Measurements from ENCODE around the gene TGFBRAP1. TPM values are rescaled to one million over a fixed set of nuclear protein-coding genes. Genes with fewer than 3 reads are reported as not detected.

Gene TGFBRAP1
- total and polyA plus RNA-seq, 9 of the 15 experiments (the other 6 are each of a cell fraction or from before 2014, with no cell fraction given): 3.7 to 18.0 (median 11.0) TPM

DNA sequence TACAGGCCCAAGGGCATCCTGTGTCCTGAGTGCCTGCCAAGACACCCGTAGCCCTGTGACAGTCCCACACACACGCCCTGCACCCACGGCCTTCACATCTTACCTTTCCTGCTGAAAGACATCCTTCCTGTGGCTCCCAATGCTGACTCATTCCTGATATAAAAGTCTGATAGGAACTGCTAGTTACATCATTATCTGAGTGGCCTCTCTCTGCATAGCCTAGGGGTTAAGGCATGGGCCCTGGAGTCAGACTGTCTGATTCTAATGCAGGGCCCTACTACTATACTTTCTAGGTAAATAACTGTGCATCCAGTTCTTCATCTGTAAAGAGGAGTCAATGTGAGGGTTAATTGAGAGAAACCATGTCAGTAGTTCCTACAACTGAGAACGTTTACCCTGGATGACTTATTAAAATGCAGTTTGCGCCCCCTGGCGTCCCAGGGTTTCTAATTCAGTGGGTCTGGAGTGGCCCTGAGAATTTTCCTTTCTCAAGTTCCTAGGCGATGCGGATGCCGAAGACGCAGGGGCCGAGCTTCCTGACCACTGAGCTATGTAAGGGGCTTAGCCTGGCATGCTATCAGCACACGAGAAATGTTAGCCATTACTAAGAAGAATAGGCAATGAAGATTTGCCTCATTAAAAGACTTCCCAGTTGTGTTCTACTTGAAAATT lies 94.0 kb downstream of the TGFBRAP1 start (continued):
- TF ChIP-seq, protein P1, sequence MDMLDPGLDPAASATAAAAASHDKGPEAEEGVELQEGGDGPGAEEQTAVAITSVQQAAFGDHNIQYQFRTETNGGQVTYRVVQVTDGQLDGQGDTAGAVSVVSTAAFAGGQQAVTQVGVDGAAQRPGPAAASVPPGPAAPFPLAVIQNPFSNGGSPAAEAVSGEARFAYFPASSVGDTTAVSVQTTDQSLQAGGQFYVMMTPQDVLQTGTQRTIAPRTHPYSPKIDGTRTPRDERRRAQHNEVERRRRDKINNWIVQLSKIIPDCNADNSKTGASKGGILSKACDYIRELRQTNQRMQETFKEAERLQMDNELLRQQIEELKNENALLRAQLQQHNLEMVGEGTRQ (CRISPR knock-in tag; IDR thresholded peaks at IDR 0.05): no peak
- TF ChIP-seq ZNF217 (CRISPR knock-in tag; IDR thresholded peaks at IDR 0.05): no peak
- TF ChIP-seq CCNT2 (IDR thresholded peaks at IDR 0.05; ENCODE audit: borderline replicate concordance, extremely low read depth, insufficient read length, low read depth, low read length): no peak
- TF ChIP-seq JUNB (CRISPR knock-in tag; conservative IDR thresholded peaks at IDR 0.05): no peak
- TF ChIP-seq, protein P2, sequence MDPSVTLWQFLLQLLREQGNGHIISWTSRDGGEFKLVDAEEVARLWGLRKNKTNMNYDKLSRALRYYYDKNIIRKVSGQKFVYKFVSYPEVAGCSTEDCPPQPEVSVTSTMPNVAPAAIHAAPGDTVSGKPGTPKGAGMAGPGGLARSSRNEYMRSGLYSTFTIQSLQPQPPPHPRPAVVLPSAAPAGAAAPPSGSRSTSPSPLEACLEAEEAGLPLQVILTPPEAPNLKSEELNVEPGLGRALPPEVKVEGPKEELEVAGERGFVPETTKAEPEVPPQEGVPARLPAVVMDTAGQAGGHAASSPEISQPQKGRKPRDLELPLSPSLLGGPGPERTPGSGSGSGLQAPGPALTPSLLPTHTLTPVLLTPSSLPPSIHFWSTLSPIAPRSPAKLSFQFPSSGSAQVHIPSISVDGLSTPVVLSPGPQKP (CRISPR knock-in tag; IDR thresholded peaks at IDR 0.05): no peak
- TF ChIP-seq FOSL1 (tag; conservative IDR thresholded peaks at IDR 0.05): peak; percentile 87
- no peak for TF ChIP-seq MAZ (CRISPR knock-in tag; conservative IDR thresholded peaks at IDR 0.05 in 1 of 2, IDR thresholded peaks at IDR 0.05 in 1 of 2)
- TF ChIP-seq, protein P3, sequence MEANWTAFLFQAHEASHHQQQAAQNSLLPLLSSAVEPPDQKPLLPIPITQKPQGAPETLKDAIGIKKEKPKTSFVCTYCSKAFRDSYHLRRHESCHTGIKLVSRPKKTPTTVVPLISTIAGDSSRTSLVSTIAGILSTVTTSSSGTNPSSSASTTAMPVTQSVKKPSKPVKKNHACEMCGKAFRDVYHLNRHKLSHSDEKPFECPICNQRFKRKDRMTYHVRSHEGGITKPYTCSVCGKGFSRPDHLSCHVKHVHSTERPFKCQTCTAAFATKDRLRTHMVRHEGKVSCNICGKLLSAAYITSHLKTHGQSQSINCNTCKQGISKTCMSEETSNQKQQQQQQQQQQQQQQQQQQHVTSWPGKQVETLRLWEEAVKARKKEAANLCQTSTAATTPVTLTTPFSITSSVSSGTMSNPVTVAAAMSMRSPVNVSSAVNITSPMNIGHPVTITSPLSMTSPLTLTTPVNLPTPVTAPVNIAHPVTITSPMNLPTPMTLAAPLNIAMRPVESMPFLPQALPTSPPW (CRISPR knock-in tag; IDR thresholded peaks at IDR 0.05): no peak
- TF ChIP-seq ZNF57 (CRISPR knock-in tag; IDR thresholded peaks at IDR 0.05): no peak
- TF ChIP-seq ZNF263 (CRISPR knock-in tag; IDR thresholded peaks at IDR 0.05; ENCODE audit: borderline replicate concordance): no peak
- TF ChIP-seq NFIC (IDR thresholded peaks at IDR 0.05): no peak
- no peak for TF ChIP-seq CHD4 (IDR thresholded peaks at IDR 0.05; ENCODE audit: insufficient read depth, insufficient replicate concordance, low read depth, low read length, poor library complexity, severe bottlenecking)
- peak; percentile 56 for TF ChIP-seq ARID1B (IDR thresholded peaks at IDR 0.05)
- no peak for TF ChIP-seq SRSF7 (optimal IDR thresholded peaks at IDR 0.05; ENCODE audit: low read depth, low read length)
- no peak for TF ChIP-seq PTBP1 (IDR thresholded peaks at IDR 0.05; ENCODE audit: low read depth, low read length)
- no peak for TF ChIP-seq ZNF3 (CRISPR knock-in tag; IDR thresholded peaks at IDR 0.05)
- peak; percentile 59 for TF ChIP-seq ETV1 (tag; conservative IDR thresholded peaks at IDR 0.05; ENCODE audit: low read depth)
- TF ChIP-seq TCF7 (IDR thresholded peaks at IDR 0.05; ENCODE audit: borderline replicate concordance): no peak
- TF ChIP-seq SMAD4 (CRISPR knock-in tag; conservative IDR thresholded peaks at IDR 0.05): no peak
- no peak for TF ChIP-seq SETDB1 (IDR thresholded peaks at IDR 0.05; ENCODE audit: low read length)
- TF ChIP-seq ERF (CRISPR knock-in tag; IDR thresholded peaks at IDR 0.05): no peak
- TF ChIP-seq FOXA3 (CRISPR knock-in tag; conservative IDR thresholded peaks at IDR 0.05 in 1 of 2, IDR thresholded peaks at IDR 0.05 in 1 of 2): no peak
- no peak for TF ChIP-seq BCL6 (CRISPR knock-in tag; IDR thresholded peaks at IDR 0.05)
- TF ChIP-seq MYBL2 (IDR thresholded peaks at IDR 0.05; ENCODE audit: low read depth): no peak
- TF ChIP-seq MYBL2 (CRISPR knock-in tag; IDR thresholded peaks at IDR 0.05; ENCODE audit: borderline replicate concordance): no peak
- peak; percentile 87 for TF ChIP-seq ATF7 (IDR thresholded peaks at IDR 0.05)
- no peak for TF ChIP-seq YBX1 (IDR thresholded peaks at IDR 0.05)
